GM12878 (cell line): ENCODE data around the gene SLC22A7. TPM values are rescaled to one million over a fixed set of nuclear protein-coding genes. Genes with fewer than 3 reads are reported as not detected.

Experiments
- ATAC-seq: fragments of 200-7000 bp; cut with Tn5 transposase; 3 replicates; pipeline ENCODE4 v1.9.1; 2020; ENCODE audit warnings: mild to moderate bottlenecking, moderate library complexity
- BruUV-seq: library from RNA; stranded (reverse); fragments of 400-500 nt; replicated peaks from 2 replicates; lab custom pipeline; 2021; lab: Mats Ljungman, UMichigan
- CTCF ChIA-PET: fragments of 300-600 bp; sonication (Branson Sonifier 250); formaldehyde crosslinking; extraction: SDS; loops from one replicate; lab custom pipeline; 2021; ENCODE audit warnings: inconsistent platforms; lab: Yijun Ruan, JAX
- POLR2A ChIA-PET: fragments of 350-600 bp; formaldehyde crosslinking; extraction: SDS; loops from one replicate; lab custom pipeline; 2021; ENCODE audit warnings: inconsistent platforms; lab: Charles Lee
- RAD21 ChIA-PET: fragments of 300-600 bp; sonication (Branson Sonifier 250); formaldehyde crosslinking; loops from one replicate; lab custom pipeline; 2023; ENCODE audit warnings: antibody characterized with exemption; ENCODE audit not compliant: unreplicated experiment; lab: Charles Lee
- SMC1A ChIA-PET: fragments of 300-600 bp; sonication (Branson Sonifier 250); formaldehyde crosslinking; loops from one replicate; lab custom pipeline; 2023; ENCODE audit not compliant: unreplicated experiment, uncharacterized antibody; lab: Charles Lee
- DNase-seq: peaks from one replicate; pipeline ENCODE4 v3.0.0-alpha.2; 2011; ENCODE audit warnings: low read depth, low spot score
- FAIRE-seq: peaks from 3 replicates; lab custom pipeline; 2011; peaks lifted over from hg19 to GRCh38; lab: Jason Lieb, UNC
- H2AFZ ChIP-seq: 2 replicates; pipeline ENCODE4 v1.6.0; 2011; ENCODE audit warnings: low read depth, low read length, control low read depth; ENCODE audit not compliant: control insufficient read depth
- H3K27ac ChIP-seq: 2 replicates; pipeline ENCODE4 v1.5.1; 2011; ENCODE audit warnings: control low read depth; ENCODE audit not compliant: control insufficient read depth, insufficient read depth
- H3K27me3 ChIP-seq, 2 experiments: replicated peaks in 1 of 2; 2 replicates each; pipeline versions ENCODE4 v1.6.0 to v1.6.1; 2011; ENCODE audit warnings: low read length in 1 of 2; ENCODE audit not compliant: control insufficient read depth in 2 of 2, insufficient read depth in 2 of 2
- H3K36me3 ChIP-seq, 2 experiments: 2 replicates each; pipeline ENCODE4 v1.5.1; 2011; ENCODE audit warnings: low read length in 1 of 2; ENCODE audit not compliant: control insufficient read depth in 2 of 2, insufficient read depth in 2 of 2
- H3K4me1 ChIP-seq: 2 replicates; pipeline ENCODE4 v1.6.1; 2011; ENCODE audit warnings: mild to moderate bottlenecking, low read length, moderate library complexity, mixed read lengths; ENCODE audit not compliant: control insufficient read depth, insufficient read depth
- H3K4me2 ChIP-seq: 2 replicates; pipeline ENCODE4 v1.6.0; 2011; ENCODE audit warnings: control low read depth; ENCODE audit not compliant: control insufficient read depth, insufficient read depth
- H3K4me3 ChIP-seq: fragments of 200-600 bp; sonication (generic); 2 replicates; pipeline ENCODE4 v1.5.1; 2016
- H3K79me2 ChIP-seq: 2 replicates; pipeline ENCODE4 v1.6.0; 2011; ENCODE audit warnings: low read length; ENCODE audit not compliant: control insufficient read depth, insufficient read depth
- H3K9ac ChIP-seq: 2 replicates; pipeline ENCODE4 v1.8.0; 2011; ENCODE audit warnings: low read length, control low read depth, mixed read lengths; ENCODE audit not compliant: control insufficient read depth, insufficient read depth
- H3K9me3 ChIP-seq: replicated peaks from 3 replicates; pipeline ENCODE4 v1.5.1; 2011; ENCODE audit warnings: mild to moderate bottlenecking, low read length; ENCODE audit not compliant: control insufficient read depth, insufficient read depth
- H4K20me1 ChIP-seq: 2 replicates; pipeline ENCODE4 v1.6.0; 2011; ENCODE audit not compliant: control insufficient read depth, insufficient read depth
- CEBPZ ChIP-seq: fragments of 150-350 bp; IDR thresholded peaks from 2 replicates; pipeline ENCODE4 v1.6.1; 2016; ENCODE audit warnings: low read depth, low read length
- IRF5 ChIP-seq: fragments of 450-650 bp; IDR thresholded peaks from 2 replicates; pipeline ENCODE4 v1.6.1; 2017; ENCODE audit warnings: borderline replicate concordance
- POLR2A ChIP-seq: IDR thresholded peaks from 2 replicates; pipeline ENCODE4 v1.6.1; 2011; ENCODE audit warnings: low read depth, mild to moderate bottlenecking, low read length
- SUZ12 ChIP-seq: fragments of 200-600 bp; sonication (generic); IDR thresholded peaks from one replicate; pipeline ENCODE4 v1.6.1; 2018; ENCODE audit warnings: antibody characterized with exemption, mild to moderate bottlenecking; ENCODE audit not compliant: unreplicated experiment
- ZZZ3 ChIP-seq: IDR thresholded peaks from 2 replicates; pipeline ENCODE4 v1.6.1; 2011; ENCODE audit warnings: low read depth; ENCODE audit not compliant: control insufficient read depth, insufficient read length
- WGBS: methylation state at CpG from one replicate; pipeline ENCODE4 v1.1.6; 2016; ENCODE audit warnings: low lambda C conversion rate; ENCODE audit not compliant: insufficient replicate concordance, insufficient coverage; ENCODE audit errors: missing lambda C conversion rate; 5-methylcytosine and 5-hydroxymethylcytosine counted together
- in situ Hi-C: fragments of 300-500 bp; cut with MboI; formaldehyde crosslinking; loops from 9 replicates; pipeline ENCODE4 v1.14.3; 2018; ENCODE audit warnings: mixed read lengths
- intact Hi-C: fragments of 100-400 bp; cut with micrococcal nuclease; formaldehyde crosslinking; loops from one replicate; pipeline ENCODE4 v1.14.2; 2022; ENCODE audit not compliant: unreplicated experiment
- polyA plus RNA-seq, 11 experiments: library from polyadenylated mRNA; depleted of rRNA in 4 of 11; unstranded in 6 of 11; stranded (reverse) in 5 of 11; fragments of >200 nt; fragmentation: Nextera tagmentation in 4 of 11; fragmentation: Illumina TruSeq in 1 of 11; extraction: Ambion mirVana in 4 of 11; extraction: Trizol in 1 of 11; gene quantifications; 1 replicate in 1 of 11; 2 replicates in 10 of 11; pipeline versions ENCODE4 v1.2.1 to v1.2.3, GENCODE V29; 2011 to 2016; ENCODE audit warnings: inconsistent platforms in 2 of 11, missing spikeins in 2 of 11, low read depth in 1 of 11
- total RNA-seq, 4 experiments: library from RNA; depleted of rRNA in 3 of 4; stranded (reverse); fragments of >200 nt in 3 of 4; fragmentation: Illumina TruSeq in 1 of 4; extraction: Trizol in 1 of 4; gene quantifications; 2 replicates each; pipeline versions ENCODE4 v1.2.1 to v1.2.3, GENCODE V29; 2013 to 2021
- TF ChIP-seq, protein P1 (sequence below): IDR thresholded peaks from 2 replicates; pipeline ENCODE4 v1.6.1; 2012; ENCODE audit warnings: low read length, inconsistent platforms
- TF ChIP-seq, protein P2 (sequence below): fragments of 450-650 bp; IDR thresholded peaks from 2 replicates; pipeline ENCODE4 v1.6.1; 2017; ENCODE audit warnings: mild to moderate bottlenecking, low read depth, inconsistent platforms; ENCODE audit not compliant: poor library complexity, severe bottlenecking
- TF ChIP-seq, protein P3 (sequence below): fragments of 450-650 bp; formaldehyde crosslinking; IDR thresholded peaks from 2 replicates; pipeline ENCODE4 v1.5.0; 2022; ENCODE audit warnings: mild to moderate bottlenecking, missing genetic modification characterization

SLC22A7 gene
- total and polyA plus RNA-seq, 10 of the 15 experiments (the other 5 are each of a cell fraction or from before 2014, with no cell fraction given): 0.08 to 0.31 TPM; not detected in 8

DNA sequence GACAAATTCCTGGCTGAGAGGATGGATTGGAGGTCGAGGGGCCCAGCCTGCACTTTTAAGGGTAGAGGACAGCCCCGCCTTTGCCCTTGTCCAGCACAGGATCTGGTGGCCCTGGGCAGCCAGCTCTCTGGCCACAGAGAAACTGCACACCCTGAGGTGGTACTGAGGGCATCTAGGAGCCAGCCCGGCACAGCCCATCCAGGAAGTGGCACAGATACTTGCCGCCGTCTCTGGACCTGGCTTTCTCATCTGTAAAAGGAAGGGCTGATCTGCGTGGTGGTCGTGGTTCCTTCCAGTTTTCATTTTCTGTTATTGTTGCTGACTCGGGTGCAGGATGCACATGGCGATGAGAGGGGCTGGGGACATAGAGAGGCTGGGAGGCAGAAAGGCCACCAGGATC lies 16.0 kb upstream of the SLC22A7 start:
- CTCF ChIA-PET: interaction anchor here (1.2 kb wide), 1 partner anchor 52 kb away, joined by 4 read pairs; no protein-coding TSS in a partner anchor
- TF ChIP-seq IRF5 (no peak), SUZ12 (no peak), ZZZ3 (no peak), CEBPZ (no peak), POLR2A (no peak)
- TF ChIP-seq, protein P1, sequence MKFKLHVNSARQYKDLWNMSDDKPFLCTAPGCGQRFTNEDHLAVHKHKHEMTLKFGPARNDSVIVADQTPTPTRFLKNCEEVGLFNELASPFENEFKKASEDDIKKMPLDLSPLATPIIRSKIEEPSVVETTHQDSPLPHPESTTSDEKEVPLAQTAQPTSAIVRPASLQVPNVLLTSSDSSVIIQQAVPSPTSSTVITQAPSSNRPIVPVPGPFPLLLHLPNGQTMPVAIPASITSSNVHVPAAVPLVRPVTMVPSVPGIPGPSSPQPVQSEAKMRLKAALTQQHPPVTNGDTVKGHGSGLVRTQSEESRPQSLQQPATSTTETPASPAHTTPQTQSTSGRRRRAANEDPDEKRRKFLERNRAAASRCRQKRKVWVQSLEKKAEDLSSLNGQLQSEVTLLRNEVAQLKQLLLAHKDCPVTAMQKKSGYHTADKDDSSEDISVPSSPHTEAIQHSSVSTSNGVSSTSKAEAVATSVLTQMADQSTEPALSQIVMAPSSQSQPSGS: no peak
- TF ChIP-seq, protein P2, sequence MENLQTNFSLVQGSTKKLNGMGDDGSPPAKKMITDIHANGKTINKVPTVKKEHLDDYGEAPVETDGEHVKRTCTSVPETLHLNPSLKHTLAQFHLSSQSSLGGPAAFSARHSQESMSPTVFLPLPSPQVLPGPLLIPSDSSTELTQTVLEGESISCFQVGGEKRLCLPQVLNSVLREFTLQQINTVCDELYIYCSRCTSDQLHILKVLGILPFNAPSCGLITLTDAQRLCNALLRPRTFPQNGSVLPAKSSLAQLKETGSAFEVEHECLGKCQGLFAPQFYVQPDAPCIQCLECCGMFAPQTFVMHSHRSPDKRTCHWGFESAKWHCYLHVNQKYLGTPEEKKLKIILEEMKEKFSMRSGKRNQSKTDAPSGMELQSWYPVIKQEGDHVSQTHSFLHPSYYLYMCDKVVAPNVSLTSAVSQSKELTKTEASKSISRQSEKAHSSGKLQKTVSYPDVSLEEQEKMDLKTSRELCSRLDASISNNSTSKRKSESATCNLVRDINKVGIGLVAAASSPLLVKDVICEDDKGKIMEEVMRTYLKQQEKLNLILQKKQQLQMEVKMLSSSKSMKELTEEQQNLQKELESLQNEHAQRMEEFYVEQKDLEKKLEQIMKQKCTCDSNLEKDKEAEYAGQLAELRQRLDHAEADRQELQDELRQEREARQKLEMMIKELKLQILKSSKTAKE: no peak
- TF ChIP-seq, protein P3, sequence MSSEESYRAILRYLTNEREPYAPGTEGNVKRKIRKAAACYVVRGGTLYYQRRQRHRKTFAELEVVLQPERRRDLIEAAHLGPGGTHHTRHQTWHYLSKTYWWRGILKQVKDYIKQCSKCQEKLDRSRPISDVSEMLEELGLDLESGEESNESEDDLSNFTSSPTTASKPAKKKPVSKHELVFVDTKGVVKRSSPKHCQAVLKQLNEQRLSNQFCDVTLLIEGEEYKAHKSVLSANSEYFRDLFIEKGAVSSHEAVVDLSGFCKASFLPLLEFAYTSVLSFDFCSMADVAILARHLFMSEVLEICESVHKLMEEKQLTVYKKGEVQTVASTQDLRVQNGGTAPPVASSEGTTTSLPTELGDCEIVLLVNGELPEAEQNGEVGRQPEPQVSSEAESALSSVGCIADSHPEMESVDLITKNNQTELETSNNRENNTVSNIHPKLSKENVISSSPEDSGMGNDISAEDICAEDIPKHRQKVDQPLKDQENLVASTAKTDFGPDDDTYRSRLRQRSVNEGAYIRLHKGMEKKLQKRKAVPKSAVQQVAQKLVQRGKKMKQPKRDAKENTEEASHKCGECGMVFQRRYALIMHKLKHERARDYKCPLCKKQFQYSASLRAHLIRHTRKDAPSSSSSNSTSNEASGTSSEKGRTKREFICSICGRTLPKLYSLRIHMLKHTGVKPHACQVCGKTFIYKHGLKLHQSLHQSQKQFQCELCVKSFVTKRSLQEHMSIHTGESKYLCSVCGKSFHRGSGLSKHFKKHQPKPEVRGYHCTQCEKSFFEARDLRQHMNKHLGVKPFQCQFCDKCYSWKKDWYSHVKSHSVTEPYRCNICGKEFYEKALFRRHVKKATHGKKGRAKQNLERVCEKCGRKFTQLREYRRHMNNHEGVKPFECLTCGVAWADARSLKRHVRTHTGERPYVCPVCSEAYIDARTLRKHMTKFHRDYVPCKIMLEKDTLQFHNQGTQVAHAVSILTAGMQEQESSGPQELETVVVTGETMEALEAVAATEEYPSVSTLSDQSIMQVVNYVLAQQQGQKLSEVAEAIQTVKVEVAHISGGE (CRISPR knock-in tag): no peak

More for the DNA sequence above, 16.0 kb upstream of the SLC22A7 start:
- H3K9me3 ChIP-seq: no peaks in the 10 kb centered on the region
- WGBS: 5% methylated on average over 9 of the region's 9 CpGs
- intact Hi-C loops: no loop called here
- peaks cover 0 to 2% of the 10 kb centered on the region in 2 experiments; a peak in 2 of 4 replicates for H3K27me3 ChIP-seq
- no TSS peak for BruUV-seq
- no peak overlapping the region for H3K27ac ChIP-seq
- H4K20me1 ChIP-seq: no peaks in the 10 kb centered on the region
- no peak for DNase-seq
- no peak overlapping the region for H3K9ac ChIP-seq
- no peak for ATAC-seq
- FAIRE-seq: no peak
- H3K4me2 ChIP-seq: no peak overlapping the region
- no peaks in the 10 kb centered on the region for H3K36me3 ChIP-seq
- POLR2A ChIA-PET: no interaction called here
- RAD21 ChIA-PET: no interaction called here
- SMC1A ChIA-PET: interaction anchor here (1.5 kb wide), 1 partner anchor 13 kb away, joined by 3 read pairs; no protein-coding TSS in a partner anchor
- no peaks in the 10 kb centered on the region for H3K4me1 ChIP-seq
- H3K4me3 ChIP-seq: no peak overlapping the region
- in situ Hi-C loops: no loop called here
- H2AFZ ChIP-seq: no peak overlapping the region
- no peaks in the 10 kb centered on the region for H3K79me2 ChIP-seq
